Activated CD4-positive, alpha-beta T cell treated with anti-CD3 and anti-CD28 coated beads for 4 hours (primary cell): ENCODE results near the gene RASL10A.

ENCODE experiments used
- DNase-seq, 2 donors: peaks; one replicate each; pipeline ENCODE4 v3.0.0-alpha.2; 2020

The RASL10A gene

GRCh38 chr22:29266564-29267461 is 48.7 kb downstream of the RASL10A start:
- DNase-seq = no peak

GRCh38 chr22:29265929-29266328 is 49.6 kb downstream of the RASL10A start:
- DNase-seq = no peak

- no peak for DNase-seq
Observed at GRCh38 chr22:29265305-29265704, 50.2 kb downstream of the RASL10A start.

- DNase-seq = no peak
Observed at GRCh38 chr22:29263791-29264276, 51.7 kb downstream of the RASL10A start.
